ENCODE data around the gene KRT6A. TPM values are rescaled to one million over a fixed set of nuclear protein-coding genes. Genes with fewer than 3 reads are reported as not detected.

The KRT6A gene
- total and polyA plus RNA-seq, 10 of the 15 experiments (the other 5 are each of a cell fraction or from before 2014, with no cell fraction given), result 0.96 TPM; not detected in 9

- CTCF ChIA-PET, result no interaction called here
- intact Hi-C loops (cut with micrococcal nuclease; ENCODE audit: unreplicated experiment), result no loop called here
- H3K27ac ChIP-seq (ENCODE audit: control insufficient read depth, insufficient read depth), result no peak overlapping the region
- ATAC-seq (no peak), FAIRE-seq (no peak), DNase-seq (ENCODE audit: low read depth, low spot score) (no peak)
- H3K79me2 ChIP-seq (ENCODE audit: control insufficient read depth, insufficient read depth, low read length), result no peaks in the 10 kb centered on the region
- H3K4me3 ChIP-seq, result no peak overlapping the region
- no peaks in the 10 kb centered on the region for H3K36me3 ChIP-seq (ENCODE audit: control insufficient read depth in 2 of 2, insufficient read depth in 2 of 2, low read length in 1 of 2)
- POLR2A ChIA-PET, result no interaction called here
- H3K9ac ChIP-seq (ENCODE audit: control insufficient read depth, insufficient read depth, low read length), result no peak overlapping the region
- no peak overlapping the region for H2AFZ ChIP-seq (ENCODE audit: control insufficient read depth, low read depth, low read length)
- SMC1A ChIA-PET (ENCODE audit: uncharacterized antibody, unreplicated experiment), result no interaction called here
- in situ Hi-C loops (cut with MboI), result no loop called here
- H4K20me1 ChIP-seq (ENCODE audit: control insufficient read depth, insufficient read depth), result no peaks in the 10 kb centered on the region
- H3K27me3 ChIP-seq (replicated peaks in 1 of 2; ENCODE audit: control insufficient read depth in 2 of 2, insufficient read depth in 2 of 2, low read length in 1 of 2), result peaks cover 0 to 2% of the 10 kb centered on the region in 2 experiments; a peak in 1 of 4 replicates
- no TSS peak for BruUV-seq (replicated peaks)
- H3K4me1 ChIP-seq (ENCODE audit: control insufficient read depth, insufficient read depth, low read length), result no peaks in the 10 kb centered on the region
- no peaks in the 10 kb centered on the region for H3K9me3 ChIP-seq (replicated peaks; ENCODE audit: control insufficient read depth, insufficient read depth, low read length)
- WGBS (ENCODE audit: insufficient coverage, insufficient replicate concordance, low lambda C conversion rate, missing lambda C conversion rate), result 40% methylated on average over 5 of the region's 5 CpGs
- RAD21 ChIA-PET (ENCODE audit: unreplicated experiment), result no interaction called here
- no peak overlapping the region for H3K4me2 ChIP-seq (ENCODE audit: control insufficient read depth, insufficient read depth)
- TF ChIP-seq TCF3 (IDR thresholded peaks at IDR 0.05; ENCODE audit: borderline replicate concordance, insufficient read depth, low read depth, low read length) (no peak), CEBPB (IDR thresholded peaks at IDR 0.05; ENCODE audit: borderline replicate concordance in 1 of 2, low read depth in 2 of 2, low read length in 2 of 2) (no peak), EP300 (IDR thresholded peaks at IDR 0.05; ENCODE audit: borderline replicate concordance in 1 of 2, control insufficient read depth in 1 of 2, low read depth in 2 of 2, low read length in 2 of 2) (no peak), CHD4 (IDR thresholded peaks at IDR 0.05) (no peak), KDM1A (IDR thresholded peaks at IDR 0.05; ENCODE audit: borderline replicate concordance) (no peak), MTA2 (IDR thresholded peaks at IDR 0.05; ENCODE audit: low read depth) (no peak), FOXK2 (IDR thresholded peaks at IDR 0.05) (no peak), STAT3 (IDR thresholded peaks at IDR 0.05; ENCODE audit: low read depth, low read length) (no peak), SMAD1 (IDR thresholded peaks at IDR 0.05; ENCODE audit: low read depth, partially characterized antibody) (no peak), SUZ12 (IDR thresholded peaks at IDR 0.05; ENCODE audit: unreplicated experiment) (no peak), ZBTB11 (CRISPR knock-in tag; IDR thresholded peaks at IDR 0.05) (no peak), ZNF274 (IDR thresholded peaks at IDR 0.05; ENCODE audit: insufficient read depth, insufficient read length) (no peak), SIN3A (IDR thresholded peaks at IDR 0.05; ENCODE audit: low read depth, low read length) (no peak), MYB (IDR thresholded peaks at IDR 0.05; ENCODE audit: borderline replicate concordance, low read depth, low read length) (no peak), POLR2AphosphoS2 (IDR thresholded peaks at IDR 0.05; ENCODE audit: low read depth, low read length) (no peak), BACH1 (IDR thresholded peaks at IDR 0.05; ENCODE audit: borderline replicate concordance) (no peak)
- TF ChIP-seq, protein P1, sequence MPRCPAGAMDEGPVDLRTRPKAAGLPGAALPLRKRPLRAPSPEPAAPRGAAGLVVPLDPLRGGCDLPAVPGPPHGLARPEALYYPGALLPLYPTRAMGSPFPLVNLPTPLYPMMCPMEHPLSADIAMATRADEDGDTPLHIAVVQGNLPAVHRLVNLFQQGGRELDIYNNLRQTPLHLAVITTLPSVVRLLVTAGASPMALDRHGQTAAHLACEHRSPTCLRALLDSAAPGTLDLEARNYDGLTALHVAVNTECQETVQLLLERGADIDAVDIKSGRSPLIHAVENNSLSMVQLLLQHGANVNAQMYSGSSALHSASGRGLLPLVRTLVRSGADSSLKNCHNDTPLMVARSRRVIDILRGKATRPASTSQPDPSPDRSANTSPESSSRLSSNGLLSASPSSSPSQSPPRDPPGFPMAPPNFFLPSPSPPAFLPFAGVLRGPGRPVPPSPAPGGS (IDR thresholded peaks at IDR 0.05; ENCODE audit: borderline replicate concordance, insufficient read depth, low read depth, low read length, poor library complexity, severe bottlenecking), result no peak
- TF ChIP-seq, protein P2, sequence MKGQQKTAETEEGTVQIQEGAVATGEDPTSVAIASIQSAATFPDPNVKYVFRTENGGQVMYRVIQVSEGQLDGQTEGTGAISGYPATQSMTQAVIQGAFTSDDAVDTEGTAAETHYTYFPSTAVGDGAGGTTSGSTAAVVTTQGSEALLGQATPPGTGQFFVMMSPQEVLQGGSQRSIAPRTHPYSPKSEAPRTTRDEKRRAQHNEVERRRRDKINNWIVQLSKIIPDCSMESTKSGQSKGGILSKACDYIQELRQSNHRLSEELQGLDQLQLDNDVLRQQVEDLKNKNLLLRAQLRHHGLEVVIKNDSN (IDR thresholded peaks at IDR 0.05; ENCODE audit: borderline replicate concordance, extremely low read length, insufficient read depth, low read depth, low read length), result no peak
- TF ChIP-seq, protein P3, sequence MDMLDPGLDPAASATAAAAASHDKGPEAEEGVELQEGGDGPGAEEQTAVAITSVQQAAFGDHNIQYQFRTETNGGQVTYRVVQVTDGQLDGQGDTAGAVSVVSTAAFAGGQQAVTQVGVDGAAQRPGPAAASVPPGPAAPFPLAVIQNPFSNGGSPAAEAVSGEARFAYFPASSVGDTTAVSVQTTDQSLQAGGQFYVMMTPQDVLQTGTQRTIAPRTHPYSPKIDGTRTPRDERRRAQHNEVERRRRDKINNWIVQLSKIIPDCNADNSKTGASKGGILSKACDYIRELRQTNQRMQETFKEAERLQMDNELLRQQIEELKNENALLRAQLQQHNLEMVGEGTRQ (IDR thresholded peaks at IDR 0.05; ENCODE audit: borderline replicate concordance, low read depth, low read length), result no peak
These were observed 41.4 kb upstream of the KRT6A start for GRCh38 chr12:52534482-52534881.

Data from GM12878 (cell line).